Measurements from ENCODE around the gene ZNF750.
A peak's percentile ranks its signal among the peaks of the same experiment; 100 is the strongest.

The ZNF750 gene

DNA sequence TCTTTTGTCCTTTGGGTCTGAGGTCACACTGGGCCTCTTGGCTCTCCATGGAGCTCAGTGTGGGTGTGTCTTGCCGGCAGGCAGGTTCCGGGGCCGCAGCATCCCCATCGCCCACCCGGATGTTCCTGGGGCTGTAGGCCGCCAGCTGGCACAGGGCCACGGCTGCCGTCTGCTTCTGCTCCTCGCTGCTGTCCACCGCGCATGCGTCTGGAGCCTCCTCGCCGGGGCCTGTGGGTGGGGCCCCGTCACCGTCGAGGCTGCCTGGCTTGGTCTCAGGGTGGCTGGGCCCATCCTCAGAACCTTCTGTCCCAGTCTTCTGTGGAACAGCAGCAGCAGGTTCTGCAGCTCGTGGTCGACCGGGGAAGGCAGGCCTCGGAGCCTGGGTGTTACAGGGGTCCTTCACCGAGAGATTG, 9.6 kb downstream of the ZNF750 start:
- DNase-seq (ENCODE audit: low read depth): no peak
- TF ChIP-seq, protein P1, sequence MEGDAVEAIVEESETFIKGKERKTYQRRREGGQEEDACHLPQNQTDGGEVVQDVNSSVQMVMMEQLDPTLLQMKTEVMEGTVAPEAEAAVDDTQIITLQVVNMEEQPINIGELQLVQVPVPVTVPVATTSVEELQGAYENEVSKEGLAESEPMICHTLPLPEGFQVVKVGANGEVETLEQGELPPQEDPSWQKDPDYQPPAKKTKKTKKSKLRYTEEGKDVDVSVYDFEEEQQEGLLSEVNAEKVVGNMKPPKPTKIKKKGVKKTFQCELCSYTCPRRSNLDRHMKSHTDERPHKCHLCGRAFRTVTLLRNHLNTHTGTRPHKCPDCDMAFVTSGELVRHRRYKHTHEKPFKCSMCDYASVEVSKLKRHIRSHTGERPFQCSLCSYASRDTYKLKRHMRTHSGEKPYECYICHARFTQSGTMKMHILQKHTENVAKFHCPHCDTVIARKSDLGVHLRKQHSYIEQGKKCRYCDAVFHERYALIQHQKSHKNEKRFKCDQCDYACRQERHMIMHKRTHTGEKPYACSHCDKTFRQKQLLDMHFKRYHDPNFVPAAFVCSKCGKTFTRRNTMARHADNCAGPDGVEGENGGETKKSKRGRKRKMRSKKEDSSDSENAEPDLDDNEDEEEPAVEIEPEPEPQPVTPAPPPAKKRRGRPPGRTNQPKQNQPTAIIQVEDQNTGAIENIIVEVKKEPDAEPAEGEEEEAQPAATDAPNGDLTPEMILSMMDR (IDR thresholded peaks at IDR 0.05; ENCODE audit: low read depth, low read length, missing control alignments): no peak
- H3K4me3 ChIP-seq (ENCODE audit: low read depth, low read length): no peak overlapping the region
- in situ Hi-C loops (cut with HindIII; ENCODE audit: low sequenced_read_pairs): no loop called here

DNA sequence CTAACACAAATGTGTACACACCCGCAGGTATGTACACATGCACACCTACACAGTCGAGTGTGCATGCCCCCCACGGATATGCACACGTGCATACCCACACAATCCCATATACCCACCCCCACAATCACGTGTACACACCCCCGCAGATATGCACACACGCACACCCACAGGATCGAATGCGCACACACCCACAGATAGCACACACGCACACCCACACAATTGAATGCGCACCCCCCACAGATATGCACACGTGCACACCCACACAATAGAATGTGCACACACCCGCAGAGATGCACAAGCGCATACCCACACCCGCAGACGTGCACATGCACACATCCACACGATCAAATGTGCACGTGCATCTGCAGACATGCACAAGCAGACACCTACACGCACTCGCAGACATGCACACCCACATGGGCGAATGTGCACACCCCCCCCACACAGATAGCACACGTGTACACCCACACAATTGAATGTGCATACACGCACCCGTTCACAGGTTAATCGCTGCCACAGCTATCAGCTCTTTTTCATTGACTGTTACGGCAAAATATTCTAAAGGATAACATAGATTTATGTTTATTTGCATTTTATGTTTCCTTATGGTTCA, 10.8 kb downstream of the ZNF750 start:
- DNase-seq (ENCODE audit: low read depth): no peak
- no peak overlapping the region for H3K4me3 ChIP-seq (ENCODE audit: low read depth, low read length)
- in situ Hi-C loops (cut with HindIII; ENCODE audit: low sequenced_read_pairs): no loop called here
- TF ChIP-seq, protein P1 (IDR thresholded peaks at IDR 0.05; ENCODE audit: low read depth, low read length, missing control alignments): no peak

DNA sequence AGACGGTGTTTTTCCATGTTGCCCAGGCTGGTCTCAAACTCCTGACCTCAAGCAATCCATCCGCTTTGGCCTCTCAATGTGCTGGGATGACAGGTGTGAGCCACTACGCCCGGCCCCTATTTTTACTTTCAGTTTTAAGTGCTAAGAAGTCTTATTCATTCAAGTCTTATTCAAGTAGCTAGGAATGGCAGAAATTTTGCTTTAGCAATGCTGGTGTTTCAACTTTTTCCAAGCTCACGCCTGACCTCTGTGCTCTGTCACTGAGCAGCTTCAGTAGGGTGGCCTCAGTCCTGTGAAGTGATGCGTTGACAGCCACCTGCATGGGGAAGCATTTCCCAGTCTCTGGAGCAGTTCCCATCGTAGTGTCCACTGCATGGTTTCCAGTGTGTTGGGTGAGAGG, 12.9 kb downstream of the ZNF750 start:
- TF ChIP-seq, protein P1 (IDR thresholded peaks at IDR 0.05; ENCODE audit: low read depth, low read length, missing control alignments): no peak
- in situ Hi-C loops (cut with HindIII; ENCODE audit: low sequenced_read_pairs): no loop called here
- no peak overlapping the region for H3K4me3 ChIP-seq (ENCODE audit: low read depth, low read length)
- DNase-seq (ENCODE audit: low read depth): no peak

DNA sequence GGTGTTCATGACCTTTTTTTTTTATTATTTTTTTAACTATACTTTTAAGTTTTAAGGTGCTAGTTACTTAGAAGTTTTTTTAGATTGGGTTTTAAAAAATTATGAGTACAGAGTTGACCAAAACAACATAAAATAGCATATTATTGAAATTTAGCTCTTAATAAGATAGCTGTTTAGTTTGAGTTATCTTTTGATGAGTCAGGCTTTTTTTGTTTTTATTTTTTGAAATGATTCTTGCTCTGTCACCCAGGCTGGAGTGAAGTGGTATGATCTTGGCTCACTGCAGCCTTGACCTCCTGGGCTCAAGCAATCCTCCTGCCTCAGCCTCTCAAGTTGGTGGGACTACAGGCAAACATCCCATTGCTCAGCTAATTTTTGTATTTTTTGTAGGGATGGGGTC, 13.6 kb downstream of the ZNF750 start:
- in situ Hi-C loops (cut with HindIII; ENCODE audit: low sequenced_read_pairs): no loop called here
- no peak overlapping the region for H3K4me3 ChIP-seq (ENCODE audit: low read depth, low read length)
- no peak for DNase-seq (ENCODE audit: low read depth)
- TF ChIP-seq, protein P1 (IDR thresholded peaks at IDR 0.05; ENCODE audit: low read depth, low read length, missing control alignments): no peak

DNA sequence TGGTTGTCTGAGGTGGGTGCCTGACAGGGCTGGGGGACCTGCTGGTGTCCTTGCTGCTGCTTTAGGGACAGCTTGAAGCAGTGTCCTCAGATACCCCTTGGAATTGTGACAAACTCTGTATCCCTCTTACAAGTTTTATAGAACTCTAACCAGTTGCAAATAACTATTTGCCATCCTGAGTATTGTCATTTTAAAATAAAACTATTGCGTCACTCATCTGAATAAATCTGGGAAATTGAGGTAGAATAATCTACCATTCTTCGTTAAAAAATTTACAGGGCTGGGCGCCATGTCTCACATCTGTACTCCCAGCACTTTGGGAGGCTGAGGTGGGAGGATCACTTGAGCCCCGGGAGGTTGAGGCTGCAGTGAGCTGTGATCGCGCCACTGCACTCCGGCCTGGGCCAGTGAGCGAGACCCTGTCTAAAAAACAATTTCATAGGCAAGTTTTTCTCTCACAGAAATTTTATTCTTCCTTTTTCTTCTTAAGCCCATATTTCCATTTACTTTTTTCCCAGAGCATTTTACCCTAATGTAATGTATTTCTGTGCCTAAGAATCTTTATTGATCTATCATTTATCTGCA, 14.2 kb downstream of the ZNF750 start:
- TF ChIP-seq, protein P1 (IDR thresholded peaks at IDR 0.05; ENCODE audit: low read depth, low read length, missing control alignments): no peak
- no peak overlapping the region for H3K4me3 ChIP-seq (ENCODE audit: low read depth, low read length)
- in situ Hi-C loops (cut with HindIII; ENCODE audit: low sequenced_read_pairs): no loop called here
- DNase-seq (ENCODE audit: low read depth): no peak

DNA sequence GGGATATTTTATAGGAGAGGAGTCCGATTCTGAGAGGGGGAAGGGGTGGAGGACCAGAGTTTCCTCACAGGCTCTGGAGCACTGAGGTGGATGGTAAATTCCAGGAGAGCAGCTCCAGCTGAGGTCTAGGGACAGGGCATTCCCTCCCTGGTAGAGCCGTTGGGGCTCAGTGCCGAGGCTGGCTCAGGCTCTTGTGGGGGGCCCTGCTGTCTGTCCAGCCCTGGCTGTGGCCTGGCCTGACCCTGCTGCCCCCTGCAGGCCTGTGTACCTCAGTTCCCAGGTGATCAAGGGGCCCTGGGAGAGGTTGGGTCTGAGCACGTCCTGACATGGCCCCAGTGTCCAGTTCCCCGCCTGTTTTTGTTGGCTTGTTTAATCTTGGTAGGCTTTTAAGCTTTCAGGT, 16.8 kb downstream of the ZNF750 start:
- H3K4me3 ChIP-seq (ENCODE audit: low read depth, low read length): no peak overlapping the region
- TF ChIP-seq, protein P1 (IDR thresholded peaks at IDR 0.05; ENCODE audit: low read depth, low read length, missing control alignments): peak; percentile 21

More for the DNA sequence above, 16.8 kb downstream of the ZNF750 start:
- in situ Hi-C loops (cut with HindIII; ENCODE audit: low sequenced_read_pairs): loop anchor here (5.0 kb wide), 1 partner anchor 74 kb away; no protein-coding TSS in a partner anchor
- DNase-seq (ENCODE audit: low read depth): no peak

Data from astrocyte of the cerebellum (primary cell).